ENCODE measurements around the gene GALNT2. TPM values are rescaled to one million over a fixed set of nuclear protein-coding genes. Genes with fewer than 3 reads are reported as not detected.

The GALNT2 gene
- total and polyA plus RNA-seq, 8 donors, result 18.3 to 118 (median 57.3) TPM

GRCh38 chr1:230102472-230102871 is 35.4 kb downstream of the GALNT2 start:
- H3K27me3 ChIP-seq, result no peaks in the 10 kb centered on the region
- no peak overlapping the region for H3K4me3 ChIP-seq
- no peak for ATAC-seq
- WGBS, 2 donors, result 78 to 80% methylated on average over 4 of the region's 4 CpGs
- H3K9me3 ChIP-seq, result no peaks in the 10 kb centered on the region
- no peak for FAIRE-seq
- intact Hi-C loops (cut with DNase I), result no loop called here
- peaks cover 42 to 59% (median 44%) of the 10 kb centered on the region in 3 donors for H3K4me1 ChIP-seq
- DNase-seq, result no peak
- TF ChIP-seq CTCF (IDR thresholded peaks at IDR 0.05), result no peak
- peak overlapping the region in 1 of 4 donors; percentile 52 for H3K27ac ChIP-seq
- H3K36me3 ChIP-seq, result no peaks in the 10 kb centered on the region

GRCh38 chr1:230103306-230104173 is 36.5 kb downstream of the GALNT2 start:
- Histone ChIP-seq H3K36me3 (no peaks in the 10 kb centered on the region), H3K4me3 (no peak overlapping the region), H3K9me3 (no peaks in the 10 kb centered on the region), H3K27me3 (no peaks in the 10 kb centered on the region), H3K27ac (peak overlapping the region in 3 of 4 donors; percentile 68 to 90 (median 78)), H3K4me1 (peaks cover 42 to 59% (median 44%) of the 10 kb centered on the region in 3 donors)
- no peak for TF ChIP-seq CTCF (IDR thresholded peaks at IDR 0.05)
- no peak for FAIRE-seq
- no peak for DNase-seq
- intact Hi-C loops (cut with DNase I), result no loop called here
- ATAC-seq, result no peak
- 42 to 49% methylated on average over 5 of the region's 5 CpGs for WGBS, 2 donors

GRCh38 chr1:230104395-230105244 is 37.6 kb downstream of the GALNT2 start:
- no peak for FAIRE-seq
- WGBS, 2 donors, result 11% methylated on average over 19 of the region's 19 CpGs
- no peaks in the 10 kb centered on the region for H3K27me3 ChIP-seq
- H3K4me3 ChIP-seq, result peak overlapping the region in 2 of 4 donors; percentile 5 to 9
- H3K4me1 ChIP-seq, result peaks cover 42 to 59% (median 44%) of the 10 kb centered on the region in 3 donors
- DNase-seq, result peak; percentile 95 to 97 (median 96)
- no peaks in the 10 kb centered on the region for H3K9me3 ChIP-seq
- ATAC-seq, result peak; percentile 87 to 92 (median 90)
- no peak for TF ChIP-seq CTCF (IDR thresholded peaks at IDR 0.05)
- peak overlapping the region; percentile 68 to 90 (median 78) for H3K27ac ChIP-seq
- intact Hi-C loops (cut with DNase I), result no loop called here
- H3K36me3 ChIP-seq, result no peaks in the 10 kb centered on the region

- intact Hi-C loops (cut with DNase I), result no loop called here
- Histone ChIP-seq H3K4me1 (peaks cover 44 to 59% (median 45%) of the 10 kb centered on the region in 3 donors), H3K27me3 (no peaks in the 10 kb centered on the region), H3K9me3 (no peaks in the 10 kb centered on the region), H3K27ac (peak overlapping the region; percentile 68 to 90 (median 78)), H3K36me3 (no peaks in the 10 kb centered on the region), H3K4me3 (peak overlapping the region in 2 of 4 donors; percentile 5 to 9)
- DNase-seq (no peak), FAIRE-seq (no peak), ATAC-seq (peak in 1 of 4 donors; percentile 0)
- 23 to 30% methylated on average over 12 of the region's 12 CpGs for WGBS, 2 donors
- TF ChIP-seq CTCF (IDR thresholded peaks at IDR 0.05), result no peak
Observed at GRCh38 chr1:230105245-230105753, 38.3 kb downstream of the GALNT2 start.

All from pancreas (tissue), 10 donors.